ENCODE results near the gene DPP10.

DNA sequence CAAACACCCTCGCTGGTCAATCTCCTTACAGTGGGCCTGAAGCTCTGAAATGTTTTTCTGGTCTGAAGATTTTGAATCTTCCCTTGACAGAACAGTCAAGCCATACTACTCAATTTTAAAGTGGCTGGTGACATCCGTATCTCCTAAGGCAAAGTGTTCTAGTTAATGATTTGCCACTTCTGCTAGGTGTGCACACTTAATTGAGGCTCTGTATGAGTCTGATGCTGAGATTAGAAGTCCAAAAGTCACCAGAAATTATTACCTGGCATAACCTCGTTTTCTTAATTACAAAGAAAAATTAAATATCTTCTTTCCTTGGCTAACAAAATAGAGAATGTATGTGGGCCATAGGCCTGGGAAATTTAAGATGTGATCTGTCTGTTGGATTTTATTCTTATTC is 104.1 kb downstream of the DPP10 start:
- TF ChIP-seq POLR2A (IDR thresholded peaks at IDR 0.05) = no peak
- TF ChIP-seq, protein P1, sequence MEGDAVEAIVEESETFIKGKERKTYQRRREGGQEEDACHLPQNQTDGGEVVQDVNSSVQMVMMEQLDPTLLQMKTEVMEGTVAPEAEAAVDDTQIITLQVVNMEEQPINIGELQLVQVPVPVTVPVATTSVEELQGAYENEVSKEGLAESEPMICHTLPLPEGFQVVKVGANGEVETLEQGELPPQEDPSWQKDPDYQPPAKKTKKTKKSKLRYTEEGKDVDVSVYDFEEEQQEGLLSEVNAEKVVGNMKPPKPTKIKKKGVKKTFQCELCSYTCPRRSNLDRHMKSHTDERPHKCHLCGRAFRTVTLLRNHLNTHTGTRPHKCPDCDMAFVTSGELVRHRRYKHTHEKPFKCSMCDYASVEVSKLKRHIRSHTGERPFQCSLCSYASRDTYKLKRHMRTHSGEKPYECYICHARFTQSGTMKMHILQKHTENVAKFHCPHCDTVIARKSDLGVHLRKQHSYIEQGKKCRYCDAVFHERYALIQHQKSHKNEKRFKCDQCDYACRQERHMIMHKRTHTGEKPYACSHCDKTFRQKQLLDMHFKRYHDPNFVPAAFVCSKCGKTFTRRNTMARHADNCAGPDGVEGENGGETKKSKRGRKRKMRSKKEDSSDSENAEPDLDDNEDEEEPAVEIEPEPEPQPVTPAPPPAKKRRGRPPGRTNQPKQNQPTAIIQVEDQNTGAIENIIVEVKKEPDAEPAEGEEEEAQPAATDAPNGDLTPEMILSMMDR (IDR thresholded peaks at IDR 0.05) = no peak
